Motor neuron (in vitro differentiated cells): ENCODE data around the gene LGALS9B. TPM values are rescaled to one million over a fixed set of nuclear protein-coding genes. Genes with fewer than 3 reads are reported as not detected.
"Not testable (repeated sequence)": the region's sequence is repeated elsewhere in the genome, so short reads cannot be mapped to it uniquely, and the experiment has no call there.

ENCODE experiments used
- ATAC-seq, 8 experiments: fragments of 200-7000 bp; cut with Tn5 transposase; replicated peaks in 6 of 8; 2 replicates each; pipeline ENCODE4 v1.8.0; 2021; ENCODE audit warnings: mild to moderate bottlenecking in 8 of 8, moderate library complexity in 8 of 8
- H3K27ac ChIP-seq, 2 donors: fragments of 250-450 bp; sonication (Bioruptor Pico); 2 replicates each; pipeline ENCODE4 v1.9.0; 2021; ENCODE audit warnings: antibody characterized with exemption in 2 of 2, mild to moderate bottlenecking in 2 of 2, moderate library complexity in 1 of 2
- H3K4me1 ChIP-seq, 2 donors: fragments of 250-450 bp; sonication (Bioruptor Pico); replicated peaks in 1 of 2; 2 replicates each; pipeline ENCODE4 v1.6.1; 2021; ENCODE audit warnings: antibody characterized with exemption in 2 of 2, mild to moderate bottlenecking in 2 of 2, moderate library complexity in 1 of 2
- H3K4me3 ChIP-seq, 5 donors: fragments of 250-450 bp; sonication (Bioruptor Pico); 2 replicates each; pipeline ENCODE4 v1.9.0; 2021; ENCODE audit warnings: antibody characterized with exemption in 5 of 5, mild to moderate bottlenecking in 5 of 5, moderate library complexity in 4 of 5
- WGBS, 10 experiments: fragments of 450-650 bp; shearing (Covaris generic); methylation state at CpG; one replicate each; pipeline ENCODE4 v1.0.0; 2022; 5-methylcytosine and 5-hydroxymethylcytosine counted together
- in situ Hi-C, 9 experiments: fragments of 400-800 bp; cut with MboI; loops; one replicate each; pipeline ENCODE4 v1.15.0; 2021; ENCODE audit warnings: low sequenced_read_pairs in 9 of 9, low pct_unique_long_range_greater_than_20kb in 2 of 9; ENCODE audit not compliant: unreplicated experiment in 9 of 9
- total RNA-seq, 8 experiments: library from RNA; unstranded; fragments of 300-600 nt; gene quantifications; 2 replicates each; pipeline versions ENCODE4 v1.2.3 to v1.2.4, GENCODE V29; 2022

The LGALS9B gene
- total RNA-seq, 8 experiments from 2014 or later = 1.3 TPM; not detected in 7

DNA sequence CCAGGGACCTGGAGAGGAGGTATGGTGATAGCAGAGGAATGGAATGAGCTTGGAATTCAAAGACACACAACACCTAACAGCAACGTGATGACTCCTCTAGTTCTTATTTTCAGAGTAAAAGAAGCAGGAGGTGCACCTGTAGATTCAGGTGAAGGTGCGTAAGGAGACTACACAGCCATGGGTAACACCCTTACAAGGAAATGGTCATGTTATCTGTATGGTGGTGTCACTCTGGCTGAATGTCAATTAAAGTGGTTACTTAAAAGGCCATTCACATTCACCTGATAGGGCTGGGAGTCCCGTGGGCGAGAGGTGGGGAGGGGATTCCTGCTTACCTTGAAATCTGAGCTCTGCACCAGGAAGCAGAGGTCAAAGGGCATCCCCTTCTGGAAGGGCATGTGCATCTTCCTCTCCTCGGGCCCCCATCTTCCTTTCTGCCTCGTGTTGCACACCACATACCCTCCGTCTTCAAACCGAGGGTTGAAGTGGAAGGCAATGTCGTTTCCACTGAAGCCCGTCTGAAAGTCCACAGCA lies 9.4 kb downstream of the LGALS9B start:
- no CpG with 5 or more reads among the region's 10 CpGs for WGBS, 10 experiments
- in situ Hi-C loops, ATAC-seq, H3K27ac ChIP-seq, H3K4me1 ChIP-seq, H3K4me3 ChIP-seq: not testable (repeated sequence)

DNA sequence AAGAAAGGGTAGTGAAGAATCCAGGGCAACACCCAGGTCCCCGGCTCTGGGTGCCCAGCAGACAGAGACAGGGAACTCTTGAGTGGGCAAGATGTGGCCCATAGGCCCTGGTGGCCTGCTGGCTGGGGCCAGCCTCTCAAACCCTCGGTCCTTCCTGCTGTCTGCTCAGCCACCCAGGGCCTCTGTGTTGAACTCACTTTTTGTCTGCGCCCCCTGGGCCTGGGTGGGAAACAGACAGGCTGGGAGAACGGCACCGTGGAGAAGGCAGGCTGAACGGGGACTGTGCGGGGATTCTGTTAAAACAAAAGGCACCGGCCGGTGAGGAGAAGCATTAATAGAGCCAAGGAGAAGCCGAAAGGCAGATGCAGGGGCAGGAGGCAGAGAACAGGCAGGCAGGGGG lies 12.2 kb downstream of the LGALS9B start:
- H3K4me3 ChIP-seq, H3K4me1 ChIP-seq, in situ Hi-C loops, H3K27ac ChIP-seq: not testable (repeated sequence)
- ATAC-seq = peak in 1 of 8 experiments; percentile 18
- WGBS, 10 experiments = no CpG with 5 or more reads among the region's 10 CpGs

DNA sequence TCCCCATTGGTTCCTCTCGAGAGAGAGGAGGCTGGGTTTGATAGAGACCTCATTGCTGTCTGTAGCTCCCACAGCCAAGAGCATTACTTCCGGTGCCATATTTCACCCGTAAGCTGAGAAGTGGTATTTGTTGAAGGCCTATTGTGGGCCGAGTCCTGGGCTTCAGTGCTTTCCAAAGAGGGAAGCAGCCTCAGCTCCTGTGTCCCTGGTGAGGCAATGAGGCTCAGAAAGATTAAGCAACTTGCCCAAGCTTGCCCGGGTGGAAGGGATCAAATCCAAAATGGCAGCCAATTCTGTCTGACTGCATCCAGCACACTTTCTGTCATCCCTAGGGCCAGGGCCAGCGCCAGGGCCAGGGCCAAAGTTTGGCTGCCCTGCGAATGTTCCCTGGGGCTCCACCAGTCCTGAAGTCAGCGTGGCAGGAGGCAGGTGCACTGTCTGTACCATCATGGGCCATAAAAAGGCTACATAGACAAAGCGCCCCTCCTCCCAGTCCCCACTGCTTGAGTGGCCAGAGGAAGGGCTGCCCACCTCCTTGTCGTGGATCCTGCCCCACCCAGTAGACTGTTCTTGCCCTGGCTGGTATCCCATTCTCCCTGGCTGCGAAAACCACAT lies 13.4 kb downstream of the LGALS9B start:
- H3K4me1 ChIP-seq, ATAC-seq, H3K27ac ChIP-seq, in situ Hi-C loops, H3K4me3 ChIP-seq: not testable (repeated sequence)
- WGBS, 10 experiments = no CpG with 5 or more reads among the region's 11 CpGs

DNA sequence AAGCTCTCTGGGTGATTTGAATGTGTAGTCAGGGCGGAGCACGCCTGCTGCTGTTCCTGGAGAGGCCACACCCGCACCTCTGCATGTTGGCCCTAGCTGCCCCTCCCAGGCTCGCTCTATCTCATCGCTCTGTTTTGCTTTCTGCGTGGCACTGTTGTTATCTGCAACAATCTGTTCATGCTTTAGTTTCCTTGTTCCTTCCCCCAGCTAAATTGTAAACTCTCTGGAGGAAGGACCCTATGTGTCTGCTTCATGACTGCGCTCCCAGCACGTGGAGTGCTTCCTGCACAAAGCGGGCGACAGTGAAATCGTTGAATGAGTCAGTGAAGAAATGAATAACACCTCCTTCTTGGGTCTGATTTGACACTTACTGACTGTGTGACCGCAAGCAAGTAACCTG lies 16.5 kb downstream of the LGALS9B start:
- H3K4me1 ChIP-seq, in situ Hi-C loops, H3K27ac ChIP-seq, H3K4me3 ChIP-seq: not testable (repeated sequence)
- ATAC-seq = peak in 3 of 8 experiments; percentile 42 to 93 (median 57)
- no CpG with 5 or more reads among the region's 12 CpGs for WGBS, 10 experiments

DNA sequence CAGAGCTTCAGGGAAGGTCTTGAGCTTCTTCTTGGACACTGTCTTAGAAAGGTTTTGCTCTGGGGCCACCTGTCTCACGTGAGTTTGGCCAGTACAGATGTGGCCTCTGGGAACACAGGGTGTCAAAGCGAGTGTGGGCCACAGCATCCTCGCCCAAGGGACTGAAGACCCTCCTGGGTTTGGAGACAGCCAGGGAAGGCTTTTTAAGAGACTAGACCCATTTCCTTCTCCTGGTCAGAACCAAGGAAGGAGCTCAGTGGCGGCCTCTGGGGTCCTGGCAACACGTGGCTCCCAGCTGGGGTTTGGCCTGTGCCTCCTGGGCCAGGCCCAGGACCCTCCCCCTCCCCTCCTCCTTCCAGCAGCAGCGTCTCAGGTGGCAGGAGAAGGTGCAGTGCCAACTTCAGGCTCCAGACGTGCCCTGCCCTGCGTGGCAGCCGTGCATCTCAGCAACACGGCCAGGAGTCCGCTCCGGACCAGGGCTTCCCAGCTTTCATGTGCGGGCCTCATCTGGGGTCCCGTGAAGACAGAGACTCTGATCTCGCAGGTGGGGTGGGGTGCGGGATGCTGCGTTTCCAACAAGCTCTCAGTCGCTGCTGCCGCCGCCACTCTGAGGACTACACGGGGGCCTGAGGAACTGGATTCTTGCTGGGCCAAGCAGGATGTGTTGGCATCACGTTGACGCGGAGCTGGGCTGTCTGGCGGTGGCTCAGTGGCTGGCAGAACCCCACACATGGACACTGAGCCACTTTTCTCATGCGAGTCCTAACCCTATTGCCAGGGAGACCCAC lies 19.6 kb downstream of the LGALS9B start:
- in situ Hi-C loops, H3K4me3 ChIP-seq, H3K4me1 ChIP-seq, H3K27ac ChIP-seq, ATAC-seq: not testable (repeated sequence)
- WGBS, 10 experiments = no CpG with 5 or more reads among the region's 26 CpGs

DNA sequence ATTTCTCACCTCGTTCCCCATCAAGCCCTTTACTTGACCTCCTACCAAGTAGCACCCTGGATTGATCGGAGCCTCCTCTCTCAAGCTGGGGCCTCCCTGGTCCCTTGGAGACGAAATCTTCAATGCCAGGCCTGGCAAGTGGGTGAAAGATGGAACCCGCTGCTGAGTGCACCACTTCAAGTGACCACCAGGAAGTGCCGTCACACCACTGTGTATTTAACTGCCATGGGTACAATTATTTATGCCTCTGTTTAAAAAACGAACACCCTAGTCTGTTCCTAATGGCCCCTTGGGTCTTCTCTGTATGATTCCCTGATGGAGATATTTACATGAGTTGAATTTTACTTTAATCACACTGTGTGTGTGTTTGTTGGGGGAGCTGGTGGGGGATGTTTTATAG lies 20.4 kb downstream of the LGALS9B start:
- WGBS, 10 experiments = 89% methylated on average over 5 of the region's 6 CpGs; no CpG with 5 or more reads in 9 of the 10 experiments
- peak in 4 of 8 experiments; percentile 15 to 63 (median 48) for ATAC-seq
- H3K4me1 ChIP-seq, H3K27ac ChIP-seq, in situ Hi-C loops, H3K4me3 ChIP-seq: not testable (repeated sequence)

DNA sequence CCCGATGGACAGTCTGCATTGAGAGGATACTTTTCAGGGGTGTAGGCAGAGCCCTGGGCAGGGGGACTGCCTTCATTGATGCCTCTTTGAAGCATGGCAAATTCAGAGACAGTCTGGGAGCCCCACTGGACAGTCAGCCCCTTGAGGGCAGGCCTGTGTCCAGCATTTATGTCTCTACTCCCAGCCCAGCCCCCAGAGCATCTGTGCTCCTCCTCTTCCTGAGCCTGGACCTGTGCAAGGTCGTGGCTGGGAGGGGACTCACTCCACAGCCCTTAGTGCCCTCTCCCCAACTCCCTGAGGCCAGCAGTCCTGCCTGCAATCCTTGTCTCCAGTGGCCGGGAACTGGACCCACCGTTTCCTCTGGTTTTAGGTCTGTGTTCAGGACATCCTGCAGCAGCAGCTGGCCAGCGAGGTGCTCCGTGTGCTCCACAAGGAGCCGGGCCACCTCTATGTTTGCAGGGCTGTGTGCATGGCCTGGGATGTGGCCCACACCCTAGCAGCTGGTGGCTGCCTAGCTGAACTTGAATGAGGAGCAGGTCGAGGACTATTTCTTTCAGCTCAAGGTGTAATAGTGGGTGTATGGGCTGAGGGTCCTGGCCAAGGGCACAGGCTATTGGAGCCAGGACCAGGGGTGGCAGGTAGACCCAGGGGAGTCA lies 22.6 kb downstream of the LGALS9B start:
- WGBS, 10 experiments = no CpG with 5 or more reads among the region's 8 CpGs
- H3K27ac ChIP-seq, H3K4me3 ChIP-seq, in situ Hi-C loops, ATAC-seq, H3K4me1 ChIP-seq: not testable (repeated sequence)

DNA sequence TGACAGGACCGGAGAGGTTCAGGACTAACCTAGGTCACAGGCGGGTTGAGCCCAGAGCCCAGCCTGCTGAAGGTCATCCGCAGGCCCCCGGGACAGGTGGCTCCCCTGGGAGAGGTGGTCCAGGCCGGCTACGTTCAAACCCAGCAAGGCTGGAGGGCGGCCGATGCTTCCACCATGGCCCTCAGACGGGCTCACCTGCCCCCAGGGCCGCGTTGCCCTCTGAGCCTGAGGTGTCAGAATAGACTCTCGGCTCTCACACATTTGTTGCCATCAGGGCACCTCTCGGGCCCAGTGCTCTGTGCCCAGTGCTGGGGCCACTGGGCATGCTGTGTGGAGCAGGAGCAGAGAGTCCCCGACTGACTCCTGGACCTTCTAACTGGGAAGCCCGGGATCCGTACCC lies 23.2 kb downstream of the LGALS9B start:
- H3K4me3 ChIP-seq, ATAC-seq, H3K27ac ChIP-seq, in situ Hi-C loops, H3K4me1 ChIP-seq: not testable (repeated sequence)
- no CpG with 5 or more reads among the region's 16 CpGs for WGBS, 10 experiments

DNA sequence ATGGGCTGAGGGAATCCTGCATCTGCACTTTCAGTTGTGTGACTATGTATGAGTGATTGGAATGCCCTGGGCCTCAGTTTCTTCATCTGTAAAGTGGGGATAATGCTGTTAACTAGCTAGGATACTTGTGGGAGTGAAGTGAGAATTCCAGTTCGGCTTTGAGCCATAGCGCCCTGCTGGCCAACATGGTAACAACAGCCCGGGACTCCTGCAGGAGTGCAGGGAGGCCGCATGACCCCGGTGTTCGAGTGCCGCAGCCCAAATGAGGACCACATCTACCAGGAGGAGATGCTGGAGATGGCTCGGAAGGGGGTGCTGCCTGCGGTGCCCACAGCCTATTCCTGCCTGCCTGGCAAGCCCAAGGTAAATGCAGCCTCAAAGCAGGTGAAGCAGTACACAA lies 23.7 kb downstream of the LGALS9B start:
- ATAC-seq, H3K27ac ChIP-seq, H3K4me3 ChIP-seq, H3K4me1 ChIP-seq, in situ Hi-C loops: not testable (repeated sequence)
- WGBS, 10 experiments = no CpG with 5 or more reads among the region's 9 CpGs

DNA sequence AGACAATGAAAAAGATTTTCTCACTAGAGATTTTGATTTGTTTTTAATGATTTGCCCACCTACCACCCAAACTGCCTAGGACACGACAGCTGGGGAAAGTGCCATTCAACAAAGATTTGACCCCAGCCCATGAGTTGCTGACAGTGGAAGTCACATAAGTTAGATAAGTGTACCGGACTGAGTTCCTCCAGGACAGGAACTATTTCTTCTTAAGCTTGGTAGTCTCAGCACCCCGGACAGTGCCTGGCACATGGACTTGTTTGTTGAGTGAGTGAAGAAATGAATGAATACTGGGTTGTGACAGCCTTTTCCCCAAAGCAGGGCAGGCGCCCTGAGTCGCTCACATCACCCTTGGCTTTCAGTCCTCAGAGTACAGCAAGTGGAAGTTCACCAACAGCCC lies 26.7 kb downstream of the LGALS9B start:
- WGBS, 10 experiments = no CpG with 5 or more reads among the region's 5 CpGs
- ATAC-seq, H3K4me1 ChIP-seq, H3K4me3 ChIP-seq, H3K27ac ChIP-seq, in situ Hi-C loops: not testable (repeated sequence)

DNA sequence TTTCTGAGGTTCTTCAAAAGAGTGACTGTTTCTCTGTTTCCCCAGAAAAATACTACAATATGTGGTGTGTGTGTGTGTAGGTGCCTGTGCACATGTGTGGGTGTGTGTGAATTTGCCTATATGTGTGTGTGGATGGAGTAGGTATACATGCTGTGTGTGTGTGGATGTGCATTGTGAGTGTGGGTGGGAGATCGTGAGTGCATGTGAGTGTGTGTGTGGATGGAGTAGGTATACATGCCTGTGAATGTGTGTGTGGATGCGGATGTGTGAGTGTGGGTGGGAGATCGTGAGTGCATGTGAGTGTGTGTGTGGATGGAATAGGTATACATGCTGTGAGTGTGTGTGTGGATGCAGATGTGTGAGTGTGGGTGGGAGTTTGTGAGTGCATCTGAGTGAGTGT lies 32.2 kb downstream of the LGALS9B start:
- ATAC-seq, in situ Hi-C loops, H3K27ac ChIP-seq, H3K4me1 ChIP-seq, H3K4me3 ChIP-seq: not testable (repeated sequence)
- WGBS, 10 experiments = no CpG with 5 or more reads among the region's 3 CpGs

DNA sequence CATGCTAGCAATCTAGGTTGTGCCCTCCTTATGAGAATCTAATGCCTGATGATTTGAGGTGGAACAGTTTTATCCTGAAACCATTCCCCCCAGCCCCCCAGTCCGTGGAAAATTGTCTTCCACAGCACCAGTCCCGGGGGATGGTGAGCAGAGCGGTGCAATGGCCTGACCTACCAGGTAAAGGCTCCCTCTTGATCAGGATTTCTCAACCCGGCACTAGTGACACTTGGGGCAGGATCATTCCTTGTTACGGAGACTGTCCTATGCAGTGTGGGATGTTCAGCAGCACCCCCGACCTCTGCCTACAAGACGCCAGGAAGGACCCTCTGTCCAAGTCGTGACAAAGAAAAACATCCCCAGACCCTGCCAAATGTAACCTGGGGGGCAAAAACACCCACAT lies 34.0 kb downstream of the LGALS9B start:
- H3K4me3 ChIP-seq, ATAC-seq, in situ Hi-C loops, H3K4me1 ChIP-seq, H3K27ac ChIP-seq: not testable (repeated sequence)
- no CpG with 5 or more reads among the region's 8 CpGs for WGBS, 10 experiments

DNA sequence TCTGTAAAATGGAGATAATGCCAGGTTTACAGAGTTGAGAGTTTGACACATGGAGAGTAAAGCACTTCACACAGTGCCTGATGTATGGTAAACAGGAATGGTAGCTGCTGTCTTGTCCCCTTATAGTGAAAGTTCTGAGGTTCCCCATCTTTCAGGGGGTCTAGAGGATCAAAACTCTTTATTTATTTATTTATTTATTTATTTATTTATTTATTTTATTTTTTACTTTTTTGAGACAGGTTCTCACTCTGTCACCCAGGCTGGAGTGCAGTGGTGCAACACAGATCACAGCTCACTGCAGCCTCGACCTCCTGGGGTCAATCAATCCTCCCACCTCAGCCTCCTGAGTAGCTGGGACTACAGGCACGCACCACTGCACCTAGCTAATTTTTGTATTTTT lies 40.1 kb downstream of the LGALS9B start:
- H3K4me1 ChIP-seq, ATAC-seq, in situ Hi-C loops, H3K27ac ChIP-seq, H3K4me3 ChIP-seq: not testable (repeated sequence)
- 40 to 100% methylated on average over 1 of the region's 2 CpGs; no CpG with 5 or more reads in 8 of the 10 experiments for whole genome bisulfite sequencing, 10 experiments
